Limb (tissue), 2 donors: ENCODE results near the gene OR10P1.
A peak's percentile ranks its signal among the peaks of the same experiment; 100 is the strongest.
"Not testable (repeated sequence)": the region's sequence is repeated elsewhere in the genome, so short reads cannot be mapped to it uniquely, and the experiment has no call there.

ENCODE experiments used
- DNase-seq, 2 donors: peaks; one replicate each; pipeline ENCODE4 v3.0.0-alpha.2; 2016; ENCODE audit errors: extremely low spot score in 2 of 2

Gene OR10P1

GRCh38 chr12:55636853-55637252 is at the start of gene OR10P1:
TSS of gene OR10P1 (plus strand) at chr12:55636892. CDS start at chr12:55636892, 0 bp downstream.
- no peak for DNase-seq

- DNase-seq, result not testable (repeated sequence)
These were observed 46.5 kb upstream of the OR10P1 start for GRCh38 chr12:55590152-55590551.

GRCh38 chr12:55607821-55608594 is 28.7 kb upstream of the OR10P1 start:
- DNase-seq, result no peak

- no peak for DNase-seq
These were observed 26.1 kb upstream of the OR10P1 start for GRCh38 chr12:55610598-55610997.

GRCh38 chr12:55612646-55613045 is 24.0 kb upstream of the OR10P1 start:
- DNase-seq, result no peak

- DNase-seq, result no peak
These were observed 21.9 kb upstream of the OR10P1 start for GRCh38 chr12:55614764-55615163.

- peak; percentile 49 to 88 for DNase-seq
These were observed 17.1 kb upstream of the OR10P1 start for GRCh38 chr12:55619354-55620138.

- DNase-seq, result no peak
These were observed 12.6 kb upstream of the OR10P1 start for GRCh38 chr12:55624056-55624455.

GRCh38 chr12:55626154-55626553 is 10.5 kb upstream of the OR10P1 start:
- DNase-seq, result no peak

GRCh38 chr12:55629058-55629841 is 7.4 kb upstream of the OR10P1 start:
- DNase-seq, result no peak

GRCh38 chr12:55631056-55631455 is 5.6 kb upstream of the OR10P1 start:
- no peak for DNase-seq

- no peak for DNase-seq
These were observed 5.0 kb upstream of the OR10P1 start for GRCh38 chr12:55631733-55632132.

GRCh38 chr12:55633151-55633550 is 3.5 kb upstream of the OR10P1 start:
- DNase-seq, result no peak

GRCh38 chr12:55636116-55636655 is 506 bp upstream of the OR10P1 start:
- DNase-seq, result no peak

- DNase-seq, result no peak
These were observed 775 bp downstream of the OR10P1 start for GRCh38 chr12:55637467-55637866.

- no peak for DNase-seq
These were observed 4.9 kb downstream of the OR10P1 start for GRCh38 chr12:55641595-55641994.

- no peak for DNase-seq
These were observed 5.6 kb downstream of the OR10P1 start for GRCh38 chr12:55642267-55642666.

- DNase-seq, result no peak
These were observed 6.0 kb downstream of the OR10P1 start for GRCh38 chr12:55642669-55643068.

GRCh38 chr12:55644591-55644990 is 7.9 kb downstream of the OR10P1 start:
- DNase-seq, result no peak

- DNase-seq, result no peak
These were observed 10.3 kb downstream of the OR10P1 start for GRCh38 chr12:55647027-55647426.

GRCh38 chr12:55650620-55651298 is 14.1 kb downstream of the OR10P1 start:
- DNase-seq, result not testable (repeated sequence)
